Upper lobe of left lung (tissue), 6 donors: Measurements from ENCODE around the gene ERI2. TPM values are rescaled to one million over a fixed set of nuclear protein-coding genes. Genes with fewer than 3 reads are reported as not detected.
A peak's percentile ranks its signal among the peaks of the same experiment; 100 is the strongest.

Source experiments
- ATAC-seq, 2 donors: fragments of 200-7000 bp; cut with Tn5 transposase; one replicate each; pipeline ENCODE4 v1.9.1; 2022; ENCODE audit warnings: mild to moderate bottlenecking in 2 of 2, moderate library complexity in 2 of 2; ENCODE audit not compliant: low FRiP score in 2 of 2
- DNase-seq, 2 donors: peaks; one replicate each; pipeline ENCODE4 v3.0.0-alpha.2; 2019 to 2020
- H3K27ac ChIP-seq, 4 donors: fragments of 200-600 bp; sonication (generic); one replicate each; pipeline ENCODE4 v1.5.1; 2016 to 2019
- H3K27me3 ChIP-seq, 4 donors: fragments of 200-600 bp; sonication (generic); one replicate each; pipeline ENCODE4 v1.5.1; 2017 to 2019
- H3K36me3 ChIP-seq, 4 donors: fragments of 200-600 bp; sonication (generic); one replicate each; pipeline ENCODE4 v1.5.1; 2016 to 2019
- H3K4me1 ChIP-seq, 4 donors: fragments of 200-600 bp; sonication (generic); one replicate each; pipeline ENCODE4 v1.5.1; 2018 to 2019
- H3K4me3 ChIP-seq, 4 donors: fragments of 200-600 bp; sonication (generic); one replicate each; pipeline ENCODE4 v1.5.1; 2017 to 2019; ENCODE audit warnings: mild to moderate bottlenecking in 2 of 4, moderate library complexity in 1 of 4
- H3K9me3 ChIP-seq, 4 donors: fragments of 200-600 bp; sonication (generic); one replicate each; pipeline ENCODE4 v1.5.1; 2018 to 2019
- EP300 ChIP-seq, 4 donors: sonication (generic); formaldehyde crosslinking; IDR thresholded peaks; one replicate each; pipeline ENCODE4 v1.5.1; 2017; ENCODE audit warnings: antibody characterized with exemption in 4 of 4, control low read depth in 2 of 4
- POLR2A ChIP-seq, 4 donors: fragments of 450-650 bp; IDR thresholded peaks; one replicate each; pipeline ENCODE4 v1.5.1; 2016 to 2017; ENCODE audit warnings: antibody characterized with exemption in 4 of 4, mild to moderate bottlenecking in 2 of 4
- POLR2AphosphoS5 ChIP-seq, 2 donors: sonication (generic); formaldehyde crosslinking; IDR thresholded peaks; one replicate each; pipeline ENCODE4 v1.5.1; 2017; ENCODE audit warnings: antibody characterized with exemption in 2 of 2
- WGBS, 2 donors: methylation state at CpG; one replicate each; pipeline ENCODE4 v1.1.5; 2017 to 2018; 5-methylcytosine and 5-hydroxymethylcytosine counted together
- total RNA-seq, 6 donors: library from RNA; depleted of rRNA in 4 of 6; stranded (reverse); fragments of >200 nt in 4 of 6; gene quantifications; one replicate each; pipeline versions ENCODE4 v1.1.0 to v1.2.1, GENCODE V29; 2016 to 2021
- TF ChIP-seq, protein P1 (sequence below), 6 experiments: fragments of 450-650 bp in 4 of 6; fragments of 200-600 bp in 2 of 6; sonication (generic) in 2 of 6; IDR thresholded peaks; one replicate each; pipeline ENCODE4 v1.5.1; 2016 to 2019; ENCODE audit warnings: antibody characterized with exemption in 6 of 6
- donor health status: DM: no; HTN: no; CAD: no; lungs with moderate emphysema.
- donor health status: DM: no; HTN: yes; CAD: no; lungs with severe emphysema.

The ERI2 gene
- total RNA-seq, result 10 to 100 TPM in 4 of 6 donors, 1 to 10 TPM in 2; 7.3 to 13.8 (median 11.6) TPM

GRCh38 chr16:20806168-20807050, at the start of gene ERI2, which contains the start of gene REXO5:
Gene ERI2 (minus strand): TSS chr16:20806472. CDS start chr16:20806430, 42 bp downstream.
Gene REXO5 (plus strand): TSS chr16:20806527. CDS start chr16:20806954, 427 bp downstream.
- no peak for TF ChIP-seq EP300 (IDR thresholded peaks at IDR 0.05)
- TF ChIP-seq, protein P1, sequence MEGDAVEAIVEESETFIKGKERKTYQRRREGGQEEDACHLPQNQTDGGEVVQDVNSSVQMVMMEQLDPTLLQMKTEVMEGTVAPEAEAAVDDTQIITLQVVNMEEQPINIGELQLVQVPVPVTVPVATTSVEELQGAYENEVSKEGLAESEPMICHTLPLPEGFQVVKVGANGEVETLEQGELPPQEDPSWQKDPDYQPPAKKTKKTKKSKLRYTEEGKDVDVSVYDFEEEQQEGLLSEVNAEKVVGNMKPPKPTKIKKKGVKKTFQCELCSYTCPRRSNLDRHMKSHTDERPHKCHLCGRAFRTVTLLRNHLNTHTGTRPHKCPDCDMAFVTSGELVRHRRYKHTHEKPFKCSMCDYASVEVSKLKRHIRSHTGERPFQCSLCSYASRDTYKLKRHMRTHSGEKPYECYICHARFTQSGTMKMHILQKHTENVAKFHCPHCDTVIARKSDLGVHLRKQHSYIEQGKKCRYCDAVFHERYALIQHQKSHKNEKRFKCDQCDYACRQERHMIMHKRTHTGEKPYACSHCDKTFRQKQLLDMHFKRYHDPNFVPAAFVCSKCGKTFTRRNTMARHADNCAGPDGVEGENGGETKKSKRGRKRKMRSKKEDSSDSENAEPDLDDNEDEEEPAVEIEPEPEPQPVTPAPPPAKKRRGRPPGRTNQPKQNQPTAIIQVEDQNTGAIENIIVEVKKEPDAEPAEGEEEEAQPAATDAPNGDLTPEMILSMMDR (IDR thresholded peaks at IDR 0.05), result peak in 5 of 6 experiments; percentile 14 to 43 (median 26)
- TF ChIP-seq POLR2AphosphoS5 (IDR thresholded peaks at IDR 0.05), result peak in 1 of 2 donors; percentile 67
- peak in 3 of 4 donors; percentile 44 to 80 (median 58) for TF ChIP-seq POLR2A (IDR thresholded peaks at IDR 0.05)
- Histone ChIP-seq H3K9me3 (no peaks in the 10 kb centered on the region), H3K27me3 (no peaks in the 10 kb centered on the region), H3K36me3 (peaks cover 0 to 4% (median 0%) of the 10 kb centered on the region in 4 donors), H3K4me1 (peaks cover 6 to 25% (median 14%) of the 10 kb centered on the region in 4 donors), H3K4me3 (peak within 1 kb of the TSS; percentile 73 to 79 (median 75)), H3K27ac (peak within 1 kb of the TSS; percentile 85 to 96 (median 91))
- ATAC-seq (peak; percentile 95 to 98), DNase-seq (peak; percentile 92 to 94)
- 0 to 1% methylated on average over 40 to 72 of the region's 74 CpGs for WGBS, 2 donors

- H3K9me3 ChIP-seq, result no peaks in the 10 kb centered on the region
- no peak overlapping the region for H3K4me3 ChIP-seq
- peaks cover 45 to 62% (median 54%) of the 10 kb centered on the region in 4 donors for H3K4me1 ChIP-seq
- H3K27me3 ChIP-seq, result no peaks in the 10 kb centered on the region
- WGBS, 2 donors, result 93 to 100% methylated on average over 2 of the region's 2 CpGs
- TF ChIP-seq POLR2A (IDR thresholded peaks at IDR 0.05) (no peak), EP300 (IDR thresholded peaks at IDR 0.05) (no peak), POLR2AphosphoS5 (IDR thresholded peaks at IDR 0.05) (no peak)
- TF ChIP-seq, protein P1 (IDR thresholded peaks at IDR 0.05), result no peak
- DNase-seq (no peak), ATAC-seq (no peak)
- H3K36me3 ChIP-seq, result peaks cover 0 to 19% (median 7%) of the 10 kb centered on the region in 4 donors
- no peak overlapping the region for H3K27ac ChIP-seq
Measured at GRCh38 chr16:20854963-20855362, 48.7 kb upstream of the ERI2 start.

DNA sequence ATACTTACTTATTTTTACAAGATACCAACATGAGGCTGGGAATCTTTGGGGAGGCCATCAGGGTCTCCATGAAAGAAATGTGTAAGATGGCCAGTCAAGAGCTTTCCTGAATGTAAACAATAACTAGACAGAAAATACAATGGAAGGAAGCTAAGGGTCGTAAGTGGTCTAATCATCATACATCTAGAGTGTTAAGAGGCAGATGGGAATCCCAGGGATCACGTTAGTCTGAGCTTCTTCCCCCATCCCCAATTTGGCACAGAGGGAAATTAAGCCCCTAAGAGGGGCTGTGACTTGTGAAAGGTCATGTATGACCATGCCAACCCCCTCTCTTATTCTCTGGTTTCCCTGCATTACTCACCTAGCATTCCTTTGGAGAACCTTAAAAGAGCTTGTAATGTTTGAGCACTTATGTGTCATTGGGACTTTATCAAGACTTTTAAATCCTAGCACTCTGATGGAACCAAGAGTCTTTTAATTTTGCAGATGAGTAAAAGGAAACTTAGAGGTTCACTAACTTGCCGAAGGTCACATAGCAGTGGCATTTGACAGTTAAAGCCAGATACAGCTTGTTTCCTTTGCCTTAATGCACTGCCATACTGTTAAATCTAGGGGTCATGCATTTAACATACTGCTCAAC, 47.8 kb upstream of the ERI2 start:
- Histone ChIP-seq H3K9me3 (no peaks in the 10 kb centered on the region), H3K4me1 (peaks cover 38 to 67% (median 59%) of the 10 kb centered on the region in 4 donors), H3K27ac (no peak overlapping the region), H3K27me3 (no peaks in the 10 kb centered on the region), H3K36me3 (peaks cover 0 to 14% (median 3%) of the 10 kb centered on the region in 4 donors), H3K4me3 (no peak overlapping the region)
- ATAC-seq, result no peak
- DNase-seq, result no peak
- TF ChIP-seq, protein P1 (IDR thresholded peaks at IDR 0.05), result no peak
- TF ChIP-seq POLR2AphosphoS5 (IDR thresholded peaks at IDR 0.05) (no peak), POLR2A (IDR thresholded peaks at IDR 0.05) (no peak), EP300 (IDR thresholded peaks at IDR 0.05) (no peak)
- WGBS, 2 donors, result 71 to 79% methylated on average over 3 of the region's 3 CpGs

- H3K27me3 ChIP-seq, result no peaks in the 10 kb centered on the region
- peaks cover 0 to 14% (median 3%) of the 10 kb centered on the region in 4 donors for H3K36me3 ChIP-seq
- no peak for TF ChIP-seq EP300 (IDR thresholded peaks at IDR 0.05)
- TF ChIP-seq, protein P1 (IDR thresholded peaks at IDR 0.05), result no peak
- TF ChIP-seq POLR2A (IDR thresholded peaks at IDR 0.05), result no peak
- no peak for TF ChIP-seq POLR2AphosphoS5 (IDR thresholded peaks at IDR 0.05)
- DNase-seq, result no peak
- 67 to 82% methylated on average over 5 of the region's 5 CpGs for WGBS, 2 donors
- ATAC-seq, result no peak
- H3K4me1 ChIP-seq, result peaks cover 38 to 65% (median 59%) of the 10 kb centered on the region in 4 donors
- no peaks in the 10 kb centered on the region for H3K9me3 ChIP-seq
- peak overlapping the region in 2 of 4 donors; percentile 9 to 88 for H3K27ac ChIP-seq
- H3K4me3 ChIP-seq, result no peak overlapping the region
Measured at GRCh38 chr16:20853143-20853542, 46.9 kb upstream of the ERI2 start.
